Ectodermal cell (in vitro differentiated cells): ENCODE data around the gene BCL11B.

ENCODE experiments used
- H3K27ac ChIP-seq: 2 replicates; pipeline ENCODE4 v1.7.0; 2013; ENCODE audit warnings: mild to moderate bottlenecking, low read depth, low read length; ENCODE audit not compliant: insufficient read depth, poor library complexity, severe bottlenecking
- H3K27me3 ChIP-seq: 2 replicates; pipeline ENCODE4 v1.7.0; 2013; ENCODE audit warnings: mild to moderate bottlenecking, low read length; ENCODE audit not compliant: insufficient read depth, control insufficient read depth, poor library complexity, severe bottlenecking
- H3K36me3 ChIP-seq: one replicate; pipeline ENCODE4 v1.7.0; 2013; ENCODE audit warnings: low read length; ENCODE audit not compliant: control insufficient read depth, insufficient read depth
- H3K4me1 ChIP-seq: one replicate; pipeline ENCODE4 v1.7.0; 2013; ENCODE audit warnings: low read length; ENCODE audit not compliant: control insufficient read depth, insufficient read depth
- H3K4me3 ChIP-seq: 2 replicates; pipeline ENCODE4 v1.7.0; 2013; ENCODE audit warnings: low read depth, low read length, control low read depth; ENCODE audit not compliant: insufficient read depth
- H3K9me3 ChIP-seq: 2 replicates; pipeline ENCODE4 v1.7.0; 2013; ENCODE audit warnings: mild to moderate bottlenecking, low read length, moderate library complexity; ENCODE audit not compliant: control insufficient read depth
- WGBS, 2 experiments: methylation state at CpG; one replicate each; pipeline ENCODE4 v1.1.7; 2013; ENCODE audit warnings: missing lambda C conversion rate in 2 of 2; 5-methylcytosine and 5-hydroxymethylcytosine counted together

BCL11B gene

GRCh38 chr14:99216191-99216590, 55.8 kb downstream of the BCL11B start:
- Histone ChIP-seq H3K4me3 (no peak overlapping the region), H3K9me3 (no peaks in the 10 kb centered on the region), H3K27me3 (no peaks in the 10 kb centered on the region), H3K27ac (no peak overlapping the region), H3K36me3 (no peaks in the 10 kb centered on the region), H3K4me1 (no peaks in the 10 kb centered on the region)
- WGBS, 2 experiments = 94 to 95% methylated on average over 10 of the region's 10 CpGs

- H3K9me3 ChIP-seq = no peaks in the 10 kb centered on the region
- no peaks in the 10 kb centered on the region for H3K27me3 ChIP-seq
- H3K4me3 ChIP-seq = no peak overlapping the region
- no peak overlapping the region for H3K27ac ChIP-seq
- H3K4me1 ChIP-seq = no peaks in the 10 kb centered on the region
- no peaks in the 10 kb centered on the region for H3K36me3 ChIP-seq
- WGBS, 2 experiments = 90% methylated on average over 16 of the region's 16 CpGs
Measured at GRCh38 chr14:99215277-99215676, 56.7 kb downstream of the BCL11B start.

GRCh38 chr14:99214701-99215100, 57.3 kb downstream of the BCL11B start:
- H3K27ac ChIP-seq = no peak overlapping the region
- no peaks in the 10 kb centered on the region for H3K36me3 ChIP-seq
- no peak overlapping the region for H3K4me3 ChIP-seq
- no peaks in the 10 kb centered on the region for H3K4me1 ChIP-seq
- H3K9me3 ChIP-seq = no peaks in the 10 kb centered on the region
- H3K27me3 ChIP-seq = no peaks in the 10 kb centered on the region
- WGBS, 2 experiments = 82 to 91% methylated on average over 7 of the region's 7 CpGs

- H3K27ac ChIP-seq = no peak overlapping the region
- no peak overlapping the region for H3K4me3 ChIP-seq
- no peaks in the 10 kb centered on the region for H3K4me1 ChIP-seq
- H3K27me3 ChIP-seq = no peaks in the 10 kb centered on the region
- H3K9me3 ChIP-seq = no peaks in the 10 kb centered on the region
- H3K36me3 ChIP-seq = no peaks in the 10 kb centered on the region
- WGBS, 2 experiments = 91 to 93% methylated on average over 12 of the region's 12 CpGs
Measured at GRCh38 chr14:99213527-99213971, 58.4 kb downstream of the BCL11B start.

GRCh38 chr14:99213101-99213500, 58.9 kb downstream of the BCL11B start:
- Histone ChIP-seq H3K4me1 (no peaks in the 10 kb centered on the region), H3K27me3 (no peaks in the 10 kb centered on the region), H3K27ac (no peak overlapping the region), H3K36me3 (no peaks in the 10 kb centered on the region), H3K9me3 (no peaks in the 10 kb centered on the region), H3K4me3 (no peak overlapping the region)
- WGBS, 2 experiments = 93% methylated on average over 11 of the region's 11 CpGs

GRCh38 chr14:99212646-99213045, 59.4 kb downstream of the BCL11B start:
- no peaks in the 10 kb centered on the region for H3K27me3 ChIP-seq
- no peaks in the 10 kb centered on the region for H3K9me3 ChIP-seq
- H3K4me1 ChIP-seq = no peaks in the 10 kb centered on the region
- H3K4me3 ChIP-seq = no peak overlapping the region
- no peaks in the 10 kb centered on the region for H3K36me3 ChIP-seq
- H3K27ac ChIP-seq = no peak overlapping the region
- 89 to 92% methylated on average over 3 of the region's 3 CpGs for WGBS, 2 experiments

GRCh38 chr14:99212199-99212598, 59.8 kb downstream of the BCL11B start:
- Histone ChIP-seq H3K9me3 (no peaks in the 10 kb centered on the region), H3K4me3 (no peak overlapping the region), H3K4me1 (no peaks in the 10 kb centered on the region), H3K36me3 (no peaks in the 10 kb centered on the region), H3K27me3 (no peaks in the 10 kb centered on the region), H3K27ac (no peak overlapping the region)
- 92 to 94% methylated on average over 7 of the region's 7 CpGs for WGBS, 2 experiments

- WGBS, 2 experiments = 93 to 94% methylated on average over 8 to 9 of the region's 9 CpGs
- Histone ChIP-seq H3K4me3 (no peak overlapping the region), H3K36me3 (no peaks in the 10 kb centered on the region), H3K27ac (no peak overlapping the region), H3K9me3 (no peaks in the 10 kb centered on the region), H3K27me3 (no peaks in the 10 kb centered on the region), H3K4me1 (no peaks in the 10 kb centered on the region)
Measured at GRCh38 chr14:99211410-99211809, 60.6 kb downstream of the BCL11B start.

- H3K27ac ChIP-seq = no peak overlapping the region
- no peaks in the 10 kb centered on the region for H3K9me3 ChIP-seq
- H3K4me1 ChIP-seq = no peaks in the 10 kb centered on the region
- whole genome bisulfite sequencing, 2 experiments = 90 to 92% methylated on average over 8 of the region's 8 CpGs
- no peak overlapping the region for H3K4me3 ChIP-seq
- H3K36me3 ChIP-seq = no peaks in the 10 kb centered on the region
- H3K27me3 ChIP-seq = no peaks in the 10 kb centered on the region
Measured at GRCh38 chr14:99210333-99210732, 61.7 kb downstream of the BCL11B start.

GRCh38 chr14:99209409-99209808, 62.6 kb downstream of the BCL11B start:
- Histone ChIP-seq H3K4me1 (no peaks in the 10 kb centered on the region), H3K27ac (no peak overlapping the region), H3K27me3 (no peaks in the 10 kb centered on the region), H3K9me3 (no peaks in the 10 kb centered on the region), H3K4me3 (no peak overlapping the region), H3K36me3 (no peaks in the 10 kb centered on the region)
- WGBS, 2 experiments = 91 to 94% methylated on average over 7 of the region's 7 CpGs

- Histone ChIP-seq H3K27me3 (no peaks in the 10 kb centered on the region), H3K36me3 (no peaks in the 10 kb centered on the region), H3K4me1 (no peaks in the 10 kb centered on the region), H3K9me3 (no peaks in the 10 kb centered on the region), H3K27ac (no peak overlapping the region), H3K4me3 (no peak overlapping the region)
- 92% methylated on average over 9 of the region's 9 CpGs for WGBS, 2 experiments
Measured at GRCh38 chr14:99208318-99208717, 63.7 kb downstream of the BCL11B start.
